MM.1S (cell line): ENCODE data around the gene FIG4.

ENCODE experiments used
- EZH2 ChIP-seq: fragments of 300-600 bp; sonication (generic); optimal IDR thresholded peaks from 2 replicates; pipeline ENCODE3; 2017; ENCODE audit warnings: low read depth, mild to moderate bottlenecking, antibody characterized with exemption, low read length, mixed read lengths
- EZH2phosphoT487 ChIP-seq: fragments of 300-600 bp; sonication (generic); IDR thresholded peaks from 2 replicates; pipeline ENCODE4 v1.6.1; 2018; ENCODE audit warnings: antibody characterized with exemption, low read length
- TF ChIP-seq, protein P1 (sequence below): fragments of 300-600 bp; sonication (generic); IDR thresholded peaks from 2 replicates; pipeline ENCODE4 v1.5.1; 2016; ENCODE audit warnings: antibody characterized with exemption, low read length, mixed read lengths

DNA sequence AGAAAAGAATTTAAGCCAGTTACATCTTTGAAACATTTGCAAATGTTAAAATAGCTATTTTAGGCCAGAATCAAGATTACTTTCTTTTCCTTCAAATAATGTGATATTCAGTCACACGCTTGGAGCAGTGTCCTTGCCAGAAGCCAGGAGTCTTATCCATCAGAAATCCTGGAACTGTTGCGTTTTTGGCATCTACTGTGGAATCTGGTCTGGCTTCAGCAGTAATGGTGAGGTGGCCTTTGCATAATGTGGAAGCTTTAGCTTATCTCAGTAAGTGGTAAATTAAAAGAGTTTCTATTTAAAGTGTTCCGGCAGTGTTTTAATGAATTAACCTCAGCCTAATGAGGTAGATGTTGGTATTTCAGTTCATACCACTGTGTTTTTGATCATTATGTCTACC, 97.6 kb downstream of the FIG4 start:
- TF ChIP-seq, protein P1, sequence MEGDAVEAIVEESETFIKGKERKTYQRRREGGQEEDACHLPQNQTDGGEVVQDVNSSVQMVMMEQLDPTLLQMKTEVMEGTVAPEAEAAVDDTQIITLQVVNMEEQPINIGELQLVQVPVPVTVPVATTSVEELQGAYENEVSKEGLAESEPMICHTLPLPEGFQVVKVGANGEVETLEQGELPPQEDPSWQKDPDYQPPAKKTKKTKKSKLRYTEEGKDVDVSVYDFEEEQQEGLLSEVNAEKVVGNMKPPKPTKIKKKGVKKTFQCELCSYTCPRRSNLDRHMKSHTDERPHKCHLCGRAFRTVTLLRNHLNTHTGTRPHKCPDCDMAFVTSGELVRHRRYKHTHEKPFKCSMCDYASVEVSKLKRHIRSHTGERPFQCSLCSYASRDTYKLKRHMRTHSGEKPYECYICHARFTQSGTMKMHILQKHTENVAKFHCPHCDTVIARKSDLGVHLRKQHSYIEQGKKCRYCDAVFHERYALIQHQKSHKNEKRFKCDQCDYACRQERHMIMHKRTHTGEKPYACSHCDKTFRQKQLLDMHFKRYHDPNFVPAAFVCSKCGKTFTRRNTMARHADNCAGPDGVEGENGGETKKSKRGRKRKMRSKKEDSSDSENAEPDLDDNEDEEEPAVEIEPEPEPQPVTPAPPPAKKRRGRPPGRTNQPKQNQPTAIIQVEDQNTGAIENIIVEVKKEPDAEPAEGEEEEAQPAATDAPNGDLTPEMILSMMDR: no peak
- TF ChIP-seq EZH2: no peak
- no peak for TF ChIP-seq EZH2phosphoT487
